H9 (cell line): Measurements from ENCODE around the gene FN1. TPM values are rescaled to one million over a fixed set of nuclear protein-coding genes. Genes with fewer than 3 reads are reported as not detected.

Source experiments
- DNase-seq: peaks from one replicate; pipeline ENCODE4 v3.0.0-alpha.2; 2017
- H2AFZ ChIP-seq: one replicate; pipeline ENCODE4 v1.6.1; 2013; ENCODE audit warnings: mild to moderate bottlenecking, low read length, control low read depth, moderate library complexity
- H2AK5ac ChIP-seq: 2 replicates; pipeline ENCODE4 v1.6.1; 2013; ENCODE audit warnings: low read length, control low read depth, mixed read lengths; ENCODE audit not compliant: insufficient read length
- H2BK120ac ChIP-seq: one replicate; pipeline ENCODE4 v1.6.1; 2013; ENCODE audit warnings: low read depth, mild to moderate bottlenecking, low read length, control low read depth, inconsistent platforms; ENCODE audit not compliant: poor library complexity, severe bottlenecking
- H2BK12ac ChIP-seq: 2 replicates; pipeline ENCODE4 v1.6.1; 2013; ENCODE audit warnings: low read length, control low read depth, mixed read lengths, low read depth; ENCODE audit not compliant: insufficient read length
- H2BK15ac ChIP-seq: 2 replicates; pipeline ENCODE4 v1.6.1; 2013; ENCODE audit warnings: low read depth, low read length, control low read depth
- H2BK20ac ChIP-seq: one replicate; pipeline ENCODE4 v1.6.1; 2013; ENCODE audit warnings: low read depth, mild to moderate bottlenecking, low read length, control low read depth, inconsistent platforms; ENCODE audit not compliant: poor library complexity, severe bottlenecking
- H2BK5ac ChIP-seq: 2 replicates; pipeline ENCODE4 v1.6.1; 2013; ENCODE audit warnings: low read length, control low read depth, mixed read lengths; ENCODE audit not compliant: insufficient read length
- H3K14ac ChIP-seq: 2 replicates; pipeline ENCODE4 v1.6.1; 2013; ENCODE audit warnings: low read length, control low read depth; ENCODE audit not compliant: insufficient read depth
- H3K18ac ChIP-seq: 2 replicates; pipeline ENCODE4 v1.6.1; 2013; ENCODE audit warnings: low read depth, mild to moderate bottlenecking, mixed read lengths, low read length, control low read depth; ENCODE audit not compliant: insufficient read length
- H3K23ac ChIP-seq: 2 replicates; pipeline ENCODE4 v1.6.1; 2013; ENCODE audit warnings: low read length, control low read depth, mixed read lengths, low read depth; ENCODE audit not compliant: insufficient read length
- H3K23me2 ChIP-seq: 2 replicates; pipeline ENCODE4 v1.6.1; 2013; ENCODE audit warnings: low read depth, mild to moderate bottlenecking, mixed read lengths, low read length, control low read depth; ENCODE audit not compliant: insufficient read length, poor library complexity, severe bottlenecking
- H3K27ac ChIP-seq: 2 replicates; pipeline ENCODE4 v1.5.1; 2013; ENCODE audit warnings: low read length, control low read depth, mixed read lengths, low read depth; ENCODE audit not compliant: insufficient read length
- H3K27me3 ChIP-seq: 2 replicates; pipeline ENCODE4 v1.6.1; 2013; ENCODE audit warnings: low read length, control low read depth, inconsistent platforms; ENCODE audit not compliant: insufficient read depth
- H3K4ac ChIP-seq: 2 replicates; pipeline ENCODE4 v1.6.1; 2013; ENCODE audit warnings: low read depth, mild to moderate bottlenecking, control low read depth, inconsistent platforms, low read length, moderate library complexity
- H3K4me1 ChIP-seq: 2 replicates; pipeline ENCODE4 v1.6.1; 2013; ENCODE audit warnings: low read length, control low read depth, inconsistent platforms; ENCODE audit not compliant: insufficient read depth
- H3K4me2 ChIP-seq: 2 replicates; pipeline ENCODE4 v1.6.1; 2013; ENCODE audit warnings: low read length, control low read depth, mixed read lengths; ENCODE audit not compliant: insufficient read length, insufficient read depth
- H3K56ac ChIP-seq: 2 replicates; pipeline ENCODE4 v1.6.1; 2013; ENCODE audit warnings: low read depth, mild to moderate bottlenecking, mixed read lengths, low read length, control low read depth; ENCODE audit not compliant: insufficient read length
- H3K79me1 ChIP-seq: 2 replicates; pipeline ENCODE4 v1.6.1; 2013; ENCODE audit warnings: low read depth, mild to moderate bottlenecking, moderate library complexity, low read length, control low read depth, inconsistent platforms; ENCODE audit not compliant: insufficient read depth, poor library complexity, severe bottlenecking
- H3K79me2 ChIP-seq: 2 replicates; pipeline ENCODE4 v1.6.1; 2013; ENCODE audit warnings: low read length, control low read depth, inconsistent platforms; ENCODE audit not compliant: insufficient read depth
- H3K9ac ChIP-seq: 2 replicates; pipeline ENCODE4 v1.6.1; 2013; ENCODE audit warnings: low read length, control low read depth, mixed read lengths; ENCODE audit not compliant: insufficient read length; ENCODE audit errors: extremely low read depth
- H3K9me3 ChIP-seq: one replicate; pipeline ENCODE4 v1.6.1; 2013; ENCODE audit warnings: low read depth, low read length, inconsistent platforms; ENCODE audit not compliant: control insufficient read depth
- H3T11ph ChIP-seq: one replicate; pipeline ENCODE4 v1.6.1; 2013; ENCODE audit warnings: mild to moderate bottlenecking, low read length, control low read depth, inconsistent platforms
- H4K20me1 ChIP-seq: one replicate; pipeline ENCODE4 v1.6.1; 2013; ENCODE audit not compliant: control insufficient read depth, insufficient read length, insufficient read depth
- H4K5ac ChIP-seq: 2 replicates; pipeline ENCODE4 v1.6.1; 2013; ENCODE audit warnings: low read depth, mild to moderate bottlenecking, mixed read lengths, low read length, control low read depth; ENCODE audit not compliant: insufficient read length
- H4K8ac ChIP-seq: replicated peaks from 2 replicates; pipeline ENCODE4 v1.6.1; 2013; ENCODE audit warnings: low read length, control low read depth, mixed read lengths, low read depth; ENCODE audit not compliant: insufficient read length
- H4K91ac ChIP-seq: 2 replicates; pipeline ENCODE4 v1.6.1; 2013; ENCODE audit warnings: low read depth, mild to moderate bottlenecking, moderate library complexity, mixed read lengths, low read length, control low read depth; ENCODE audit not compliant: insufficient read length
- H3K27ac Mint-ChIP-seq, 3 experiments: 2 replicates in 2 of 3; 3 replicates in 1 of 3; pipeline ENCODE4 v1.8.0; 2020 to 2021; ENCODE audit warnings: mixed read lengths in 3 of 3, mild to moderate bottlenecking in 1 of 3, moderate library complexity in 1 of 3
- H3K27me3 Mint-ChIP-seq: 2 replicates; pipeline ENCODE4 v1.8.0; 2021; ENCODE audit warnings: low read depth, mild to moderate bottlenecking, moderate library complexity, mixed read lengths
- H3K36me3 Mint-ChIP-seq, 3 experiments: 2 replicates in 2 of 3; 3 replicates in 1 of 3; pipeline ENCODE4 v1.8.0; 2020 to 2021; ENCODE audit warnings: low read depth in 3 of 3, mixed read lengths in 3 of 3; ENCODE audit not compliant: insufficient read depth in 1 of 3
- H3K4me1 Mint-ChIP-seq, 2 experiments: 2 replicates each; pipeline ENCODE4 v1.8.0; 2020; ENCODE audit warnings: mixed read lengths in 2 of 2
- H3K4me3 Mint-ChIP-seq, 2 experiments: 2 replicates in 1 of 2; 3 replicates in 1 of 2; pipeline ENCODE4 v1.8.0; 2020 to 2021; ENCODE audit warnings: mild to moderate bottlenecking in 2 of 2, mixed read lengths in 2 of 2, moderate library complexity in 1 of 2
- H3K9me3 Mint-ChIP-seq, 2 experiments: 2 replicates in 1 of 2; 3 replicates in 1 of 2; pipeline ENCODE4 v1.8.0; 2020; ENCODE audit warnings: mild to moderate bottlenecking in 2 of 2, mixed read lengths in 2 of 2, moderate library complexity in 1 of 2
- CTCF ChIP-seq: fragments of 200-600 bp; sonication (generic); conservative IDR thresholded peaks from 3 replicates; pipeline ENCODE4 v1.8.0; 2021; ENCODE audit warnings: antibody characterized with exemption, mild to moderate bottlenecking
- WGBS: extraction: QIAGEN DNeasy Blood & Tissue Kit; methylation state at CpG from one replicate; pipeline ENCODE4 v1.1.7; 2013; ENCODE audit warnings: missing lambda C conversion rate, low lambda C conversion rate, mixed read lengths; ENCODE audit not compliant: insufficient read length; ENCODE audit errors: extremely low coverage; 5-methylcytosine and 5-hydroxymethylcytosine counted together
- total RNA-seq: library from RNA; stranded (reverse); gene quantifications from 2 replicates; pipeline ENCODE4 v1.2.1, GENCODE V29; 2021

FN1 gene
- total RNA-seq, 1 experiment from 2014 or later: 56.0 TPM

GRCh38 chr2:215338883-215339679 lies 96.8 kb downstream of the FN1 start:
- Histone ChIP-seq H3K9ac (no peak overlapping the region), H3K23ac (no peak overlapping the region), H4K5ac (no peak overlapping the region), H3K79me1 (peaks cover 4% of the 10 kb centered on the region), H3K14ac (no peak overlapping the region), H3K23me2 (no peaks in the 10 kb centered on the region), H3K4ac (no peak overlapping the region), H3K9me3 (no peaks in the 10 kb centered on the region), H4K20me1 (no peaks in the 10 kb centered on the region), H3K4me1 (no peaks in the 10 kb centered on the region), H3K27me3 (no peaks in the 10 kb centered on the region), H2AK5ac (no peak overlapping the region), H2BK5ac (no peak overlapping the region), H2BK20ac (no peak overlapping the region), H3T11ph (no peak overlapping the region), H2AFZ (no peak overlapping the region), H2BK15ac (no peak overlapping the region), H4K91ac (no peak overlapping the region), H3K27ac (no peak overlapping the region), H4K8ac (no peak overlapping the region), H3K18ac (no peak overlapping the region), H3K4me2 (no peak overlapping the region), H3K79me2 (no peaks in the 10 kb centered on the region), H2BK120ac (no peak overlapping the region), H3K56ac (no peak overlapping the region), H2BK12ac (no peak overlapping the region)
- H3K27me3 Mint-ChIP-seq: no peaks in the 10 kb centered on the region
- H3K4me3 Mint-ChIP-seq: no peak overlapping the region
- no CpG with 5 or more reads among the region's 7 CpGs for WGBS
- DNase-seq: no peak
- peaks cover 46 to 95% (median 88%) of the 10 kb centered on the region in 3 experiments; a peak in 6 of 7 replicates for H3K36me3 Mint-ChIP-seq
- no peaks in the 10 kb centered on the region for H3K4me1 Mint-ChIP-seq
- no peak overlapping the region for H3K27ac Mint-ChIP-seq
- TF ChIP-seq CTCF: no peak
- H3K9me3 Mint-ChIP-seq: no peaks in the 10 kb centered on the region
